Liver (tissue), 3 donors: ENCODE results near the gene BLNK.

ENCODE experiments used
- CTCF ChIP-seq: fragments of 150-350 bp; IDR thresholded peaks from 2 replicates; pipeline ENCODE4 v1.5.1; 2017; ENCODE audit warnings: improper control_type of control experiment, low read depth, low read length; ENCODE audit not compliant: missing input control
- GABPA ChIP-seq, 2 donors: IDR thresholded peaks in 1 of 2; conservative IDR thresholded peaks in 1 of 2; 2 replicates each; pipeline ENCODE4 v1.6.1; 2016; ENCODE audit warnings: antibody characterized with exemption in 2 of 2, mild to moderate bottlenecking in 1 of 2, moderate library complexity in 1 of 2
- RAD21 ChIP-seq, 2 donors: IDR thresholded peaks; 2 replicates each; pipeline ENCODE4 v1.6.1; 2016; ENCODE audit warnings: antibody characterized with exemption in 2 of 2, mild to moderate bottlenecking in 2 of 2
- REST ChIP-seq: IDR thresholded peaks from 2 replicates; pipeline ENCODE4 v1.6.1; 2016; ENCODE audit warnings: antibody characterized with exemption, mild to moderate bottlenecking
- RXRA ChIP-seq, 2 donors: IDR thresholded peaks; 2 replicates each; pipeline ENCODE4 v1.6.1; 2017 to 2018; ENCODE audit warnings: antibody characterized with exemption in 2 of 2, mild to moderate bottlenecking in 1 of 2
- SP1 ChIP-seq: IDR thresholded peaks from 2 replicates; pipeline ENCODE4 v1.6.1; 2018; ENCODE audit warnings: antibody characterized with exemption, mild to moderate bottlenecking
- donor health status: healthy.
- donor health status: healthy.

GRCh38 chr10:96310321-96310669 is 38.9 kb upstream of the BLNK start:
- TF ChIP-seq CTCF: no peak
- no peak for TF ChIP-seq RAD21 (IDR thresholded peaks at IDR 0.05)
- no peak for TF ChIP-seq GABPA (IDR thresholded peaks at IDR 0.05 in 1 of 2, conservative IDR thresholded peaks at IDR 0.05 in 1 of 2)
- no peak for TF ChIP-seq RXRA (IDR thresholded peaks at IDR 0.05)
- TF ChIP-seq REST: no peak
- no peak for TF ChIP-seq SP1
